Measurements from ENCODE around the gene ARL8B. TPM values are rescaled to one million over a fixed set of nuclear protein-coding genes. Genes with fewer than 3 reads are reported as not detected.
"Not testable (repeated sequence)": the region's sequence is repeated elsewhere in the genome, so short reads cannot be mapped to it uniquely, and the experiment has no call there.

The ARL8B gene
- polyA plus RNA-seq, 1 donor from 2014 or later, result 103 TPM

- Histone ChIP-seq H3K36me3 (ENCODE audit: insufficient read depth, low read length) (no peaks in the 10 kb centered on the region), H3K9ac (ENCODE audit: low read length) (no peak overlapping the region), H3K79me2 (replicated peaks; ENCODE audit: insufficient read depth, low read length) (peaks cover 21% of the 10 kb centered on the region), H4K20me1 (ENCODE audit: insufficient read depth) (no peaks in the 10 kb centered on the region), H2AFZ (ENCODE audit: low read depth, low read length) (no peak overlapping the region), H3K4me3 (ENCODE audit: low read length) (no peak overlapping the region), H3K9me3 (ENCODE audit: low read length) (peaks cover 3% of the 10 kb centered on the region), H3K27ac (ENCODE audit: low read length) (no peak overlapping the region), H3F3A (ENCODE audit: insufficient read depth, low read length, poor library complexity, severe bottlenecking) (no peaks in the 10 kb centered on the region), H3K27me3 (ENCODE audit: insufficient read depth, low read depth, low read length) (no peaks in the 10 kb centered on the region), H3K9me2 (ENCODE audit: insufficient read depth, low read length) (no peaks in the 10 kb centered on the region), H3K4me2 (ENCODE audit: low read length) (no peak overlapping the region)
- TF ChIP-seq POLR2AphosphoS5 (IDR thresholded peaks at IDR 0.05) (no peak), TAF1 (IDR thresholded peaks at IDR 0.05; ENCODE audit: low read depth) (no peak), EZH2 (IDR thresholded peaks at IDR 0.05; ENCODE audit: borderline replicate concordance, insufficient read depth, low read length, poor library complexity, severe bottlenecking) (no peak), RAD21 (conservative IDR thresholded peaks at IDR 0.05) (no peak), EP300 (conservative IDR thresholded peaks at IDR 0.05; ENCODE audit: poor library complexity, severe bottlenecking) (no peak), SMC3 (conservative IDR thresholded peaks at IDR 0.05; ENCODE audit: poor library complexity) (no peak)
- TF ChIP-seq, protein P1, sequence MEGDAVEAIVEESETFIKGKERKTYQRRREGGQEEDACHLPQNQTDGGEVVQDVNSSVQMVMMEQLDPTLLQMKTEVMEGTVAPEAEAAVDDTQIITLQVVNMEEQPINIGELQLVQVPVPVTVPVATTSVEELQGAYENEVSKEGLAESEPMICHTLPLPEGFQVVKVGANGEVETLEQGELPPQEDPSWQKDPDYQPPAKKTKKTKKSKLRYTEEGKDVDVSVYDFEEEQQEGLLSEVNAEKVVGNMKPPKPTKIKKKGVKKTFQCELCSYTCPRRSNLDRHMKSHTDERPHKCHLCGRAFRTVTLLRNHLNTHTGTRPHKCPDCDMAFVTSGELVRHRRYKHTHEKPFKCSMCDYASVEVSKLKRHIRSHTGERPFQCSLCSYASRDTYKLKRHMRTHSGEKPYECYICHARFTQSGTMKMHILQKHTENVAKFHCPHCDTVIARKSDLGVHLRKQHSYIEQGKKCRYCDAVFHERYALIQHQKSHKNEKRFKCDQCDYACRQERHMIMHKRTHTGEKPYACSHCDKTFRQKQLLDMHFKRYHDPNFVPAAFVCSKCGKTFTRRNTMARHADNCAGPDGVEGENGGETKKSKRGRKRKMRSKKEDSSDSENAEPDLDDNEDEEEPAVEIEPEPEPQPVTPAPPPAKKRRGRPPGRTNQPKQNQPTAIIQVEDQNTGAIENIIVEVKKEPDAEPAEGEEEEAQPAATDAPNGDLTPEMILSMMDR (IDR thresholded peaks at IDR 0.05; ENCODE audit: poor library complexity, severe bottlenecking), result no peak
- TF ChIP-seq, protein P2, sequence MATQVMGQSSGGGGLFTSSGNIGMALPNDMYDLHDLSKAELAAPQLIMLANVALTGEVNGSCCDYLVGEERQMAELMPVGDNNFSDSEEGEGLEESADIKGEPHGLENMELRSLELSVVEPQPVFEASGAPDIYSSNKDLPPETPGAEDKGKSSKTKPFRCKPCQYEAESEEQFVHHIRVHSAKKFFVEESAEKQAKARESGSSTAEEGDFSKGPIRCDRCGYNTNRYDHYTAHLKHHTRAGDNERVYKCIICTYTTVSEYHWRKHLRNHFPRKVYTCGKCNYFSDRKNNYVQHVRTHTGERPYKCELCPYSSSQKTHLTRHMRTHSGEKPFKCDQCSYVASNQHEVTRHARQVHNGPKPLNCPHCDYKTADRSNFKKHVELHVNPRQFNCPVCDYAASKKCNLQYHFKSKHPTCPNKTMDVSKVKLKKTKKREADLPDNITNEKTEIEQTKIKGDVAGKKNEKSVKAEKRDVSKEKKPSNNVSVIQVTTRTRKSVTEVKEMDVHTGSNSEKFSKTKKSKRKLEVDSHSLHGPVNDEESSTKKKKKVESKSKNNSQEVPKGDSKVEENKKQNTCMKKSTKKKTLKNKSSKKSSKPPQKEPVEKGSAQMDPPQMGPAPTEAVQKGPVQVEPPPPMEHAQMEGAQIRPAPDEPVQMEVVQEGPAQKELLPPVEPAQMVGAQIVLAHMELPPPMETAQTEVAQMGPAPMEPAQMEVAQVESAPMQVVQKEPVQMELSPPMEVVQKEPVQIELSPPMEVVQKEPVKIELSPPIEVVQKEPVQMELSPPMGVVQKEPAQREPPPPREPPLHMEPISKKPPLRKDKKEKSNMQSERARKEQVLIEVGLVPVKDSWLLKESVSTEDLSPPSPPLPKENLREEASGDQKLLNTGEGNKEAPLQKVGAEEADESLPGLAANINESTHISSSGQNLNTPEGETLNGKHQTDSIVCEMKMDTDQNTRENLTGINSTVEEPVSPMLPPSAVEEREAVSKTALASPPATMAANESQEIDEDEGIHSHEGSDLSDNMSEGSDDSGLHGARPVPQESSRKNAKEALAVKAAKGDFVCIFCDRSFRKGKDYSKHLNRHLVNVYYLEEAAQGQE (IDR thresholded peaks at IDR 0.05; ENCODE audit: borderline replicate concordance), result no peak
Measured at GRCh38 chr3:5144316-5144994, 22.4 kb downstream of the ARL8B start.

GRCh38 chr3:5145120-5145519, 23.0 kb downstream of the ARL8B start:
- no peak overlapping the region for H3K27ac ChIP-seq (ENCODE audit: low read length)
- no peaks in the 10 kb centered on the region for H3K27me3 ChIP-seq (ENCODE audit: insufficient read depth, low read depth, low read length)
- no peaks in the 10 kb centered on the region for H3K9me2 ChIP-seq (ENCODE audit: insufficient read depth, low read length)
- TF ChIP-seq EP300 (conservative IDR thresholded peaks at IDR 0.05; ENCODE audit: poor library complexity, severe bottlenecking) (no peak), SMC3 (conservative IDR thresholded peaks at IDR 0.05; ENCODE audit: poor library complexity) (no peak), RAD21 (conservative IDR thresholded peaks at IDR 0.05) (no peak), TAF1 (IDR thresholded peaks at IDR 0.05; ENCODE audit: low read depth) (no peak), POLR2AphosphoS5 (IDR thresholded peaks at IDR 0.05) (no peak), MXI1 (conservative IDR thresholded peaks at IDR 0.05; ENCODE audit: poor library complexity, severe bottlenecking) (no peak), EZH2 (IDR thresholded peaks at IDR 0.05; ENCODE audit: borderline replicate concordance, insufficient read depth, low read length, poor library complexity, severe bottlenecking) (no peak)
- TF ChIP-seq, protein P1 (IDR thresholded peaks at IDR 0.05; ENCODE audit: poor library complexity, severe bottlenecking), result no peak
- TF ChIP-seq, protein P2 (IDR thresholded peaks at IDR 0.05; ENCODE audit: borderline replicate concordance), result no peak
- H3K4me2 ChIP-seq (ENCODE audit: low read length), result no peak overlapping the region
- no peak overlapping the region for H3K4me3 ChIP-seq (ENCODE audit: low read length)
- H3F3A ChIP-seq (ENCODE audit: insufficient read depth, low read length, poor library complexity, severe bottlenecking), result no peaks in the 10 kb centered on the region
- H3K36me3 ChIP-seq (ENCODE audit: insufficient read depth, low read length), result no peaks in the 10 kb centered on the region
- H3K9me3 ChIP-seq (ENCODE audit: low read length), result peaks cover 3% of the 10 kb centered on the region
- H4K20me1 ChIP-seq (ENCODE audit: insufficient read depth), result no peaks in the 10 kb centered on the region
- H2AFZ ChIP-seq (ENCODE audit: low read depth, low read length), result no peak overlapping the region
- no peak overlapping the region for H3K9ac ChIP-seq (ENCODE audit: low read length)
- H3K79me2 ChIP-seq (replicated peaks; ENCODE audit: insufficient read depth, low read length), result peaks cover 17% of the 10 kb centered on the region

- not testable (repeated sequence) for H3K36me3 ChIP-seq (ENCODE audit: insufficient read depth, low read length); H2AFZ ChIP-seq (ENCODE audit: low read depth, low read length); H3K27me3 ChIP-seq (ENCODE audit: insufficient read depth, low read depth, low read length); H3K27ac ChIP-seq (ENCODE audit: low read length); H4K20me1 ChIP-seq (ENCODE audit: insufficient read depth); H3K4me3 ChIP-seq (ENCODE audit: low read length); H3K79me2 ChIP-seq (replicated peaks; ENCODE audit: insufficient read depth, low read length); H3K4me2 ChIP-seq (ENCODE audit: low read length); H3K9me3 ChIP-seq (ENCODE audit: low read length); H3K9me2 ChIP-seq (ENCODE audit: insufficient read depth, low read length); H3F3A ChIP-seq (ENCODE audit: insufficient read depth, low read length, poor library complexity, severe bottlenecking); H3K9ac ChIP-seq (ENCODE audit: low read length)
Measured at GRCh38 chr3:5147152-5147551, 25.1 kb downstream of the ARL8B start.

All from neural cell (in vitro differentiated cells).